RPMI7951 (cell line): ENCODE data around the gene ZNF607. TPM values are rescaled to one million over a fixed set of nuclear protein-coding genes. Genes with fewer than 3 reads are reported as not detected.
A peak's percentile ranks its signal among the peaks of the same experiment; 100 is the strongest.
"Not testable (repeated sequence)": the region's sequence is repeated elsewhere in the genome, so short reads cannot be mapped to it uniquely, and the experiment has no call there.

Experiments
- DNase-seq: peaks from one replicate; pipeline ENCODE4 v3.0.0-alpha.2; 2012; ENCODE audit warnings: low read depth
- total RNA-seq: library from RNA; depleted of rRNA; stranded (reverse); fragments of >200 nt; shearing (Covaris generic); gene quantifications from 2 replicates; pipeline ENCODE4 v1.2.3, GENCODE V29; 2014; rRNA removed

Gene ZNF607
- 2.8 and 3.3 TPM in 2 replicates for total RNA-seq

DNA sequence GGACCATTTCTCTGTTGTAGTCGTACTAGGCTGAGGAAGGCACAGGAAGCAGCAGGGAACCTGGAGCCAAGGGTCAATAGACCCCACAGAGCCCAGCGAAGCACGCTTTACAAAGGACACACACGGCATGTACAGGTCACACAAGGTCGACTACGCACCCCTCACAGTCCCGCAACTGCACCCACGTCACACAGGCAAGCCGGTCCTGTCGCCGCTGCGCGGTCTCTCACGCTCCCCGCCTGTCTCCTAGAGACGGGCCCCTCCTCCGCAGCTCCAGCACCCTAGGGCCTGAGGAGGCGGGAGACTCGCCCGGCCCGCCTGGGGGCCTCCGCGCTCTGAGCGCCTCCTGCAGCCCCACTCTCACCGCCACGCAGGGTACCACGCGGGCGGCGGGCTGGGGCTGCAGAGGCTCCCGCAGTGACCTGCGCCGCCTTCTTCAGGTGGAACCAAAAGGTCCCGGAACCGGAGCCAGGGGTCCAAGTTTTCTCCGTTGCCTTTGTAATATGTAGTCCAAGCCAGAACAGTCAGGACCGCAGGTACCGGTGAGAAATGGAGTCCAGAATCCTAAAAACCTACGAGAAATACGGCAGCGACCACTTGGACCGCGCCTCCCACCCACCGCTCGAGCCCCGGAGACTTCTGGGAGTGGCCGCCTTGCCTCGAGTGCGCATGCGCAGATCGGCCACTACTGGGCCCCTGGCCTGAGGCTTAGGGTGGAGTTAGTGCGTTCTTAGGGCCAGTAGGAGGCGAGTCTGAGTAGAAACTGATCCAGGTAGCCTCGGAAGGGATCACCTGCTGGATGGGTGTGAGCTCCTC, at the start of gene ZNF607:
Gene ZNF607, minus strand, starts transcription at position 651 of the 816 bp plus-strand sequence. CDS start 8,143 bp downstream, outside the sequence.
- peak; percentile 86 for DNase-seq

GRCh38 chr19:37763488-37763887, 43.9 kb upstream of the ZNF607 start:
- DNase-seq = no peak

DNA sequence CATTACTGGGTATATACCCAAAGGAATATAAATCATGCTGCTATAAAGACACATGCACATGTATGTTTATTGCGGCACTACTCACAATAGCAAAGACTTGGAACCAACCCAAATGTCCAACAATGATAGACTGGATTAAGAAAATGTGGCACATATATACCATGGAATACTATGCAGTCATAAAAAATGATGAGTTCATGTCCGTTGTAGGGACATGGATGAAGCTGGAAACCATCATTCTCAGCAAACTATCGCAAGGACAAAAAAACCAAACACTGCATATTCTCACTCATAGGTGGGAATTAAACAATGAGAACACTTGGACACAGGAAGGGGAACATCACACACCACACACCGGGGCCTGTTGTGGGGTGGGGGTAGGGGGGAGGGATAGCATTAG, 38.1 kb upstream of the ZNF607 start:
- DNase-seq = not testable (repeated sequence)

- DNase-seq = no peak
Observed at GRCh38 chr19:37738371-37738770, 18.8 kb upstream of the ZNF607 start.

GRCh38 chr19:37725181-37725580, 5.6 kb upstream of the ZNF607 start:
- DNase-seq = no peak

DNA sequence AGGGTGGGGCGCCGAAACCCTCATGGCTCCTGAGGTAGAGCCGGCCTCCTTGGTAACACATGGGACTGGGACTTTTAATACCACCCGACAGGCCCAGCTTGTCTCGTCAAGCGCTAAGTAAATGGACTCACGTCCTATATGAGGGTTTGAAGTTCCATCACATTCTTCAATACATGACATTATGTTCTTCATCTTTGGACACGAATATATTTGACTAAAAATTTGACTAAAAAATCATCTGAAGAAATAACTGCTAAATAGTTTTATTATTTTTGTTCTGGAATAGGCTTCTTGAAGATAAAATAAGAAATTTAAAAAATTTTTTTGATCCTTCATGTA, 335 bp upstream of the ZNF607 start:
- DNase-seq = no peak

- no peak for DNase-seq
Observed at GRCh38 chr19:37718304-37718703, 1.3 kb downstream of the ZNF607 start.

DNA sequence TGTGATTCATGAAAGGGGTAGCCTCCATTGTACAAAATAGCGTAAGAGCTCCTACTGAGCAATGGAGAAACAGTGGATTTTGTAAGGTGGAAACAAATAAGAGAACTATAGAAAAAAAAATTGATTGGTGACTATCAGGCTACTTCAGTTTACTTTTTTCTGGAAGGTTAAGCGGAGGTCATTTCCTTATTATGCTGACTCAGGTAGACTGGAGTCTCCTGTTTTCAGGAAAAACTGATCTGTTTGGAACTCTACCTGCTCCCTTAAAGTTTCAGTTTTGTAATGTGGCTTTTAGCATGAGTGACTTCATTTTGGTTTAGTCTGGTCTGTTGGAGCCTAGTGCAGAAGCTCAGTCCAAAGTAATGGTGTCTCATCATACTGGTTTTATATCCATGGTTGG, 3.4 kb downstream of the ZNF607 start:
- no peak for DNase-seq

DNA sequence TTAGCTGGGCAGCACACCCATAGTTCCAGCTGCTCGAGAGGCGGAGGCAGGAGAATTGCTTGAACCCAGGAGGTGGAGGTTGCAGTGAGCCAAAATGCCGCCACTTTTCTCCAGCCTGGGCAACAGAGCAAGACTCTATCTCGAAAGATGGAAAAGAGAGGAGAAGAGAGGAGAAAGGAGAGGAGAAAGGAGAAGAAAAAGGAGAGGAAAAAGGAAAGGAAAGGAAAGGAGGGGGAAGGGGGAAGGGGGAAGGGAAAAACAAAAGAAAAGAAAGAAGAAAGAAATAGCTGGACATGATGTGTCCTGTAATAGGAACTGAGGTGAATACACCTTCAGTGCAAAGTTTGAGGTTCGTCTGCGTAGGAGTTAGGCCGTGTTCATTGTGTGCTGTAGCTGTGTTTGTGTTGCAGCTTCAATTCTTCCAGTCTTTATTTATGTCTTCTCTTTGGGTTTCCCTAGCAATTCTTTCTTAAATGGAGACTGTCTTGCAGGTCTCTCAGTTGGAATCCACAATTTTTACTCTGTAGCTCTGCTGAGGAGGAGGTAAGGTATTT, 13.4 kb downstream of the ZNF607 start:
- no peak for DNase-seq

DNA sequence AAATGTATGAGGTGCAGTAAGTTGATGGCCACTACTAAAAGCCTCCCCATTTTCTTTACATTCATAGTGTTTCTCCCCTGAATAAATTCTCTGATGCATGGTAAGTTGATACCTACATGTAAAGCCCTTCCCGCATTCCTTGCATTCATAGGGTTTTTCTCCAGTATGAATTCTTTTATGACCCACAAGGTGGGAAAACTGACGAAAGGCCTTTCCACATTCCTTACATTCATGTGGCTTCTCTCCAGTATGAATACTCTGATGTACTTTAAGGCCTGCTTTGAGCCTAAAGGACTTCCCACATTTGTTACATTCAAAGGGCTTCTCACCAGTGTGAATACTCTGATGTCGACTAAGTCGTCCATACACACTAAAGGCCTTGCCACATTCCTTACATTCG, 20.5 kb downstream of the ZNF607 start:
- no peak for DNase-seq

DNA sequence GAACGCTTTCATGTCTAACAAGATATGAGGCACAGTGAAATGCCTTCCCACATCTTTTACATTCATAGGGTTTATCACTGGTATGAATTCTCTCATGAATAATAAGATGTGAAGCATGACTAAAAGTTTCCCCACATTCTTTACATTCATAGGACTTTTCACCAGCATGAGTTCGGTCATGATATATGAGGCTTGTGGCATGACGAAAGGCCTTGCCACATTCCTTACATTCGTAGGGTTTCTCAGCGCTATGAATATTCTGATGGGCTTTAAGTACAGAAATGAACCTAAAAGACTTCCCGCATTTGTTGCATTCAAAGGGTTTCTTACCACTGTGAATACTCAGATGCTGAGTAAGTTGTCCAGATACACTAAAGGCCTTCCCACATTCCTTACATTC, 21.3 kb downstream of the ZNF607 start:
- DNase-seq = no peak

DNA sequence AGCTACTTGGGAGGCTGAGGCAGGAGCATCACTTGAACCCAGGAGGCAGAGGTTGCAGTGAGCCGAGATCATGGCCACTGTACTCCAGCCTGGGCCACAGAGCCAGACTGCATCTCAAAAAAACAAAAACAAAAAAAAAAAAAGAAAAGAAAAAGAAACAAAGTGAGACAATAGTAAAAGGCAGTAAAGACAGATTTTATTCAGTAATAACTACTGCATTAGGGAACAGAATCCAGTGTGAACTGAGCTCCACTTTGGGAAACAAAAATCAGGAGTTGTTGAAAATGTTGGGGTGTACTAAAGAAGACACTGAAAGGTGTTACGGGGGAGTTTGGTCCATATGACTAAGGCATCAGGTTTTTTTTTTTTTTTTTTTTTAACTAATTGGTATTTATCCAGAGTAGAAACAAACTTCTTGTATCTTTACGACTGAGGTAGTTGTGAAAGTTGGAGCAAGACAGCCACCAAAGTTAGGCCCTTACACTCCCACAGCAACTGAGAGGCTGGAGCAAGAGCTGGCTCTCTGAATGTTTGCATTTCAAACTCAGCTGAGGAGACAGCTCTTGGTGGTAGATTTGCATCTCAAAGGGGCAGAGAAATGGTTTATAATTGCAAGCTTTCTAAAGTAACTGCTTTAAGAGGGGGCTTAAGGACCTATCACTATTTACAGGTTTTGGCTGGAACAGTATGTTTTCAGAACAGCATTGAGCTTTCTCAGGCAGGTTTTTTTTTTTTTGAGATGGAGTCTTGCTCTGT, 24.2 kb downstream of the ZNF607 start:
- DNase-seq = no peak

- DNase-seq = peak; percentile 42
Observed at GRCh38 chr19:37692956-37693620, 26.5 kb downstream of the ZNF607 start.

DNA sequence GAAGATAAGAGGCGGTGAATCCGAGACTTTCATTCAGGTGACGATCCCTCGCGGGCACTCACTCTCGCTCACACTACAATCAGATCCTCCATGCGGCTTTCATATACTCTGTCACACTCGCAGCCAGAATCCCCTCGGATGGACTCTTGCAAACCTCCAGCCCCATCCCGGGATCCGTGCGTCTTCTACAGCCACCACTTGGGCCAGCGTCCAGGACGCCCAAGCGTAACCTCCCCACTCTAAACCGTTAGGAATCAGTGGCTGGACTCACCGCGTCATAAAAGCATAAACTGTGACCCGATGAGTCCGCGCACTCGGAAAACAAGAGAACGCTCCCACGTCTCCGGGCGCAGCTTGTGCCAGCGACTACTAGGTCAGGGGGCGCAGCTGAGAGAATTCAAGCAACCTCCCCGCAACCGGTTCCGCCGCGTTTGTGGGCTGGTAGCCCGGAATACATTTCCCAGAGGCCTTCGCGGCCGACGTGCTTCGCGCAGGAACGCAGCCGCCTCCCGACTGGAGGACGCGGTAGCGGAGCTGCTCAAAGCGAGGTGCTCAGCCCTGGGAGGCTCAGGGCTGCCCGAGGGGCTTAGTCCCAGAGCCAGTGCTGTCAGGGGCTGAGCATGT, 27.6 kb downstream of the ZNF607 start:
- peak; percentile 92 for DNase-seq

- no peak for DNase-seq
Observed at GRCh38 chr19:37683520-37683919, 36.0 kb downstream of the ZNF607 start.

DNA sequence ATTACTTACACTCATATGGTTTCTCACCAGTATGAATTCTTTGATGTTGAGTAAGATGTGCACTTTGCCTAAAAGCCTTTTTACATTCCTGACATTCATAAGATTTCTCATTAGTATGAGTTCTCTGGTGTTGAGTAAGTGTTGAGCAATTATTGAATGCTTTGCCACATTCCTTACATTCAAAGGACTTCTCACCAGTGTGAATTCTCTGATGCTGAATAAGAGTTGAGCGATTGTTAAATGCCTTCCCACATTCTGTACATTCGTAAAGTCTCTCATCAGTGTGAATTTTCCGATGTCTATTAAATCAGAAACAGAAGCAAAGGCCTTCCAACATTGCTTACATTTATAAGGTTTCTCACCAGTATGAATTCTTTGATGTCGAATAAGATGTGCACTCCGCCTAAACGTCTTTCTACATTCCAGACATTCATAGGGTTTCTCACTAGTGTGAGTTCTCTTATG, 50.1 kb downstream of the ZNF607 start:
- DNase-seq = peak; percentile 12

DNA sequence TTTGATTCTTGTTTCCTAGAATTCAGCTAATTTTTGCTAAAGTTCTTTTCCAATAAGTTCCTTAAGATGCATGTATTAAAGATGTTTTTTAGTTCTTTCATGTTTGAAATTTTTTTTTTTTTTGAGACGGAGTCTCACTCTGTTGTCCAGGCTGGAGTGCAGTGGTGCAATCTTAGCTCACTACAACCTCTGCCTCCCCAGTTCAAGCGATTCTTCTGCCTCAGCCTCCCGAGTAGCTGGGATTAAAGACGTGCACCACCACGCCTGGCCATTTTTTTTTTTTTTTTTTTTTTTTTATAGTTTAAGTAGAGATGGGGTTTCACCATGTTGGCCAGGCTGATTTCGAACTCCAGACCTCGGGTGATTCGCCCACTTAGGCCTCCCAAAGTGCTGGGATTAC, 62.4 kb downstream of the ZNF607 start:
- DNase-seq = not testable (repeated sequence)

DNA sequence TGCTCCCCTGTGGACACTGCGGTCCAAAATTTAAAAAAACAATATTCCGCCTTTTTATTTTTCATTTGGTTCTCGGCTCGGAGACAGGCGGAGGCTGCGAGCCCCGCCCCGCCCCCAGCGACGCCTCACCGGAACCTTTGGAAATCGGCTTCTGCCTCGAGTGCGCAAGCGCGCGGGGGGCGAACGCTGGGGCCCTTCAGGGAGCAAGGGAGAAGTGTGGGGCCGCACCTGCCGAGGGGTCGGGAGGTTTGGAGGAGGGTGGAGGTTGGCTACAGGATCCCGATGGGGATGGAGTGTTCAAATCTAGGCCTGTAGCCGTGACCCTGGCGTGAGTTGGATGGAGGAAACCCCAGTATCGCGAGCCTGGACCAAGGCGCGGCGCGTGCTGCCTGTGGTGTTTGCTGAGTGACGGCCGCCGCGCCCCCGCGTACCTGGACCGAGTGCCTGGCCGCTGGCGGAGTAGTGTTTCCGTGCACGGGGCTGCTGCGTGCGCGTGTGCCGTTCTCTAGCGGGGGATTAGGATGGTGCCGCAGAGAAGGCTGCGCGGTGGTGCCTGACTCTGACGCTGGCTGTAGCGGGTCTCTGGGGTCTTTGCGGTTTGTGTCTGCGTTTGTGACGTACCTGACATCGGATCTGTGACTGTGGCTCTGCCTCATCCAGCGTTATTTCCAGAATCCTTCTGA, 63.7 kb downstream of the ZNF607 start:
- peak; percentile 84 for DNase-seq

GRCh38 chr19:37655301-37655688, 64.3 kb downstream of the ZNF607 start, which contains the start of gene ZFP30:
Gene ZFP30, minus strand, starts transcription at chr19:37655465. Its CDS starts 7,643 bp downstream, at chr19:37647822.
- peak; percentile 91 for DNase-seq

- peak; percentile 48 for DNase-seq
Observed at GRCh38 chr19:37654629-37655300, 64.8 kb downstream of the ZNF607 start.
